Measurements from ENCODE around the gene ZNF784. TPM values are rescaled to one million over a fixed set of nuclear protein-coding genes. Genes with fewer than 3 reads are reported as not detected.
"Not testable (repeated sequence)": the region's sequence is repeated elsewhere in the genome, so short reads cannot be mapped to it uniquely, and the experiment has no call there.

ZNF784 gene
- polyA plus RNA-seq, 4 donors, result 9.5 to 16.3 (median 11.0) TPM

DNA sequence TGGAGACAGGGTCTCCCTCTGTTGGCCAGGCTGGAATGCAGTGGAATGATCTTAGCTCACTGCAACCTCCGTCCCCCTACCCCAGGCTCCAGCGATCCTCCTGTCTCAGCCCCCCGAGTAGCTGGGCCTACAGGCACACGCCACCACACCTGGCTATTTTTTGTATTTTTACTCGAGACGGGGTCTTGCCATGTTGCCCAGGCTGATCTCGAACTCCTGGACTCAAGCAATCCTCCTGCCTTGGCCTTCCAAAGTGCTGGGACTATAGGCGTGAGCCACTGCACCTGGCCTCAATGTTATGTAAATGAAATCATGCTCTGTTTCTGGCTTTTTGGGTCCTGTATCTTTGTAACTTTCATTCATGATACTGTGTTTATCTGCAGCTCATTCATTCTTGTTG lies 35.6 kb downstream of the ZNF784 start:
- FAIRE-seq, result no peak
- no peaks in the 10 kb centered on the region for H3K27me3 ChIP-seq (ENCODE audit: control insufficient read depth in 3 of 3, insufficient read depth in 3 of 3, low read length in 3 of 3)
- H3K4me3 ChIP-seq (ENCODE audit: low read depth in 1 of 3, low read length in 3 of 3), result no peak overlapping the region
- H3K4me1 ChIP-seq (ENCODE audit: control insufficient read depth in 3 of 3, insufficient read depth in 2 of 3, low read depth in 1 of 3, low read length in 2 of 3), result peaks cover 0 to 13% (median 7%) of the 10 kb centered on the region in 3 donors
- peaks cover 0 to 20% (median 0%) of the 10 kb centered on the region in 3 donors for H3K36me3 ChIP-seq (ENCODE audit: control insufficient read depth in 3 of 3, insufficient read depth in 2 of 3, low read depth in 1 of 3, low read length in 3 of 3)
- WGBS, 3 donors, result 86 to 90% (median 89%) methylated on average over 8 of the region's 8 CpGs
- H3K9me3 ChIP-seq (ENCODE audit: control insufficient read depth in 2 of 2, insufficient read depth in 1 of 2, low read depth in 1 of 2, low read length in 1 of 2), result no peaks in the 10 kb centered on the region
- DNase-seq, result no peak
- no peak overlapping the region for H3K27ac ChIP-seq (ENCODE audit: low read depth in 1 of 3, low read length in 2 of 3)

DNA sequence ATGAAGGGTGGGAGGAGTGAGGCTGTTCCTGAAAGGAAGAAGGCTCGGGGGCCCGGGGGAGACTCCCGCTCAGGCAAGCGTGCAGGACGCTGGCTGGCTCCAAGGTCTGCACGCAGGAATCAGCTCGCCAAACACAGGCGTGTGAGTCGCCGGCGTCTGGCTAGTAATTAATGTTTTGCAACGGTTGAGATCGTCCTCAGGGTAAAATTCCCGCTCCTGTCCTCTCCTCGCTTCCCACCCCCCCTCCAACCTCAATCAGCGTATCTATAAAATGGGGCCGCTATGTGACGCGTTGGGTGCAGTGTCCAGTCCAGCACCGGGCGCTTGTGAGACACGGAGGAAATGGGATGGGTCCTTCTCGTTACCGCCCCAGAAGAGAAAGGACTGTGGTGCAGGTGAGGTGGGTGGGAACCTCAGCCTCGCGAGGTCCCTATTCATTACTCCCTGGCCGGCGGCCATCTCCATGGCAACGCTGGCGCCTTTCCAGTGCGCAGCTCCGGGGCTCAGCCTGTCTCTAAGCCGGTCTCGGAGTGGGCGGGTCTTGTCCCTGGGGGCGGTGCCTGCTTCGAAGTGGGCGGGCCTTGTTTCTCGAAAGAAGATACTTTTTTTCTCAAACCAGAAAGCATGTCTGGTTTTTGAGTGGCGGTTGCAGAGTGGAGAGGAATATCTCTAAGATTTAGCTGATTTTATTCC lies 37.2 kb downstream of the ZNF784 start:
- WGBS, 3 donors, result 1 to 2% (median 1%) methylated on average over 39 to 40 of the region's 40 CpGs
- peak; percentile 90 to 98 for DNase-seq
- peaks cover 0 to 11% (median 0%) of the 10 kb centered on the region in 3 donors for H3K36me3 ChIP-seq (ENCODE audit: control insufficient read depth in 3 of 3, insufficient read depth in 2 of 3, low read depth in 1 of 3, low read length in 3 of 3)
- FAIRE-seq, result no peak
- peak overlapping the region in 1 of 3 donors; percentile 33 for H3K4me3 ChIP-seq (ENCODE audit: low read depth in 1 of 3, low read length in 3 of 3)
- H3K9me3 ChIP-seq (ENCODE audit: control insufficient read depth in 2 of 2, insufficient read depth in 1 of 2, low read depth in 1 of 2, low read length in 1 of 2), result no peaks in the 10 kb centered on the region
- peaks cover 0 to 13% (median 7%) of the 10 kb centered on the region in 3 donors for H3K4me1 ChIP-seq (ENCODE audit: control insufficient read depth in 3 of 3, insufficient read depth in 2 of 3, low read depth in 1 of 3, low read length in 2 of 3)
- H3K27me3 ChIP-seq (ENCODE audit: control insufficient read depth in 3 of 3, insufficient read depth in 3 of 3, low read length in 3 of 3), result no peaks in the 10 kb centered on the region
- H3K27ac ChIP-seq (ENCODE audit: low read depth in 1 of 3, low read length in 2 of 3), result peak overlapping the region in 2 of 3 donors; percentile 18 to 22

DNA sequence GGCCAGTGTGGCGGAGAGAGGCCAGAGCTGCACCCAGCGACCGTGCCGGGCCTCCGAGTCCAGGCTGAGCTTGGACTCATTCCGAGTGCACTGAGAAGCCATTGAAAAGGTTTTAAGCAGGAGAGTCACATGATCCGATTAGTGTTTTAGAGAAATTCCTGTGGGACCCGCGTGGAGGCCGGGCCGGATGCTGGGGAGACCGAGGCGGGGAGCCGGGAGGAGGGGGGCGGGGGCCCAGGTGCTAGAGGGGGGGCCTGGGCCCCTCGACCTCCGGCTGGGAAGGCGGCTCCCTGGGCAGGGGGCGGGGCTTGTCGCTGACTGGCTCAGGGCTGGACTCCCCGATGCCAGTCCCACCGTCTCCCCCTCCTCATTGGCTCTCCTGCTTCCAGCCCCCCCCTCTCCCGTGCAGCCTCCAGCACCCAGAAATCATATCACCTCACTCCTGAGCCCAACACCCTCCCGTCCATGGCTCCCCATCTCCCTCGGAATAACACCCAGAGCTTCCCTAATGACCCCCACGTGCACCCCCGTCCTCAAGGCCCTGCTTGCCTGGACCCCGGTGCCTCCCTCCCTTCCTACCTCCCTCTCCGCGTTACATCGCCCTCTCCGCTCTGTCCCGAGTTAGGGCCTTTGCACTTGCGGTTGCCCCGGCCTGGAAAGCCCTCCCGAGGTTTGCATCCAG lies 38.6 kb downstream of the ZNF784 start:
- no peaks in the 10 kb centered on the region for H3K27me3 ChIP-seq (ENCODE audit: control insufficient read depth in 3 of 3, insufficient read depth in 3 of 3, low read length in 3 of 3)
- WGBS, 3 donors, result 2 to 5% (median 3%) methylated on average over 31 to 36 of the region's 36 CpGs
- DNase-seq (peak in 1 of 2 donors; percentile 89), FAIRE-seq (no peak)
- no peaks in the 10 kb centered on the region for H3K9me3 ChIP-seq (ENCODE audit: control insufficient read depth in 2 of 2, insufficient read depth in 1 of 2, low read depth in 1 of 2, low read length in 1 of 2)
- H3K4me3 ChIP-seq (ENCODE audit: low read depth in 1 of 3, low read length in 3 of 3), result peak overlapping the region in 2 of 3 donors; percentile 2 to 40
- peak overlapping the region in 2 of 3 donors; percentile 47 to 66 for H3K27ac ChIP-seq (ENCODE audit: low read depth in 1 of 3, low read length in 2 of 3)
- H3K36me3 ChIP-seq (ENCODE audit: control insufficient read depth in 3 of 3, insufficient read depth in 2 of 3, low read depth in 1 of 3, low read length in 3 of 3), result no peaks in the 10 kb centered on the region
- H3K4me1 ChIP-seq (ENCODE audit: control insufficient read depth in 3 of 3, insufficient read depth in 2 of 3, low read depth in 1 of 3, low read length in 2 of 3), result peaks cover 0 to 13% (median 7%) of the 10 kb centered on the region in 3 donors

- H3K27me3 ChIP-seq (ENCODE audit: control insufficient read depth in 3 of 3, insufficient read depth in 3 of 3, low read length in 3 of 3), result no peaks in the 10 kb centered on the region
- no peak for FAIRE-seq
- no peak overlapping the region for H3K27ac ChIP-seq (ENCODE audit: low read depth in 1 of 3, low read length in 2 of 3)
- H3K4me3 ChIP-seq (ENCODE audit: low read depth in 1 of 3, low read length in 3 of 3), result no peak overlapping the region
- 93 to 94% (median 93%) methylated on average over 11 of the region's 11 CpGs for WGBS, 3 donors
- H3K9me3 ChIP-seq (ENCODE audit: control insufficient read depth in 2 of 2, insufficient read depth in 1 of 2, low read depth in 1 of 2, low read length in 1 of 2), result no peaks in the 10 kb centered on the region
- peaks cover 0 to 13% (median 7%) of the 10 kb centered on the region in 3 donors for H3K4me1 ChIP-seq (ENCODE audit: control insufficient read depth in 3 of 3, insufficient read depth in 2 of 3, low read depth in 1 of 3, low read length in 2 of 3)
- DNase-seq, result no peak
- H3K36me3 ChIP-seq (ENCODE audit: control insufficient read depth in 3 of 3, insufficient read depth in 2 of 3, low read depth in 1 of 3, low read length in 3 of 3), result no peaks in the 10 kb centered on the region
Observed at GRCh38 chr19:55584871-55585270, 39.5 kb downstream of the ZNF784 start.

GRCh38 chr19:55583897-55584296 lies 40.5 kb downstream of the ZNF784 start:
- not testable (repeated sequence) for H3K36me3 ChIP-seq (ENCODE audit: control insufficient read depth in 3 of 3, insufficient read depth in 2 of 3, low read depth in 1 of 3, low read length in 3 of 3); FAIRE-seq; H3K9me3 ChIP-seq (ENCODE audit: control insufficient read depth in 2 of 2, insufficient read depth in 1 of 2, low read depth in 1 of 2, low read length in 1 of 2); H3K4me3 ChIP-seq (ENCODE audit: low read depth in 1 of 3, low read length in 3 of 3); H3K27ac ChIP-seq (ENCODE audit: low read depth in 1 of 3, low read length in 2 of 3); H3K27me3 ChIP-seq (ENCODE audit: control insufficient read depth in 3 of 3, insufficient read depth in 3 of 3, low read length in 3 of 3); DNase-seq
- WGBS, 3 donors, result 84 to 87% (median 84%) methylated on average over 8 of the region's 8 CpGs
- H3K4me1 ChIP-seq (ENCODE audit: control insufficient read depth in 3 of 3, insufficient read depth in 2 of 3, low read depth in 1 of 3, low read length in 2 of 3), result peaks cover 0 to 13% (median 7%) of the 10 kb centered on the region in 3 donors

GRCh38 chr19:55582284-55582683 lies 42.1 kb downstream of the ZNF784 start:
- not testable (repeated sequence) for H3K4me3 ChIP-seq (ENCODE audit: low read depth in 1 of 3, low read length in 3 of 3); H3K27ac ChIP-seq (ENCODE audit: low read depth in 1 of 3, low read length in 2 of 3); FAIRE-seq; H3K36me3 ChIP-seq (ENCODE audit: control insufficient read depth in 3 of 3, insufficient read depth in 2 of 3, low read depth in 1 of 3, low read length in 3 of 3); H3K27me3 ChIP-seq (ENCODE audit: control insufficient read depth in 3 of 3, insufficient read depth in 3 of 3, low read length in 3 of 3); H3K9me3 ChIP-seq (ENCODE audit: control insufficient read depth in 2 of 2, insufficient read depth in 1 of 2, low read depth in 1 of 2, low read length in 1 of 2); DNase-seq
- whole genome bisulfite sequencing, 3 donors, result 52 to 67% (median 65%) methylated on average over 4 of the region's 4 CpGs
- H3K4me1 ChIP-seq (ENCODE audit: control insufficient read depth in 3 of 3, insufficient read depth in 2 of 3, low read depth in 1 of 3, low read length in 2 of 3), result peaks cover 0 to 11% (median 7%) of the 10 kb centered on the region in 3 donors

- 10 to 30% (median 19%) methylated on average over 6 of the region's 6 CpGs for WGBS, 3 donors
- FAIRE-seq (no peak), DNase-seq (peak in 1 of 2 donors; percentile 42)
- H3K4me1 ChIP-seq (ENCODE audit: control insufficient read depth in 3 of 3, insufficient read depth in 2 of 3, low read depth in 1 of 3, low read length in 2 of 3), result peaks cover 0 to 8% (median 7%) of the 10 kb centered on the region in 3 donors
- no peaks in the 10 kb centered on the region for H3K27me3 ChIP-seq (ENCODE audit: control insufficient read depth in 3 of 3, insufficient read depth in 3 of 3, low read length in 3 of 3)
- no peak overlapping the region for H3K4me3 ChIP-seq (ENCODE audit: low read depth in 1 of 3, low read length in 3 of 3)
- peaks cover 0 to 13% (median 10%) of the 10 kb centered on the region in 3 donors for H3K36me3 ChIP-seq (ENCODE audit: control insufficient read depth in 3 of 3, insufficient read depth in 2 of 3, low read depth in 1 of 3, low read length in 3 of 3)
- H3K9me3 ChIP-seq (ENCODE audit: control insufficient read depth in 2 of 2, insufficient read depth in 1 of 2, low read depth in 1 of 2, low read length in 1 of 2), result no peaks in the 10 kb centered on the region
- peak overlapping the region in 1 of 3 donors; percentile 85 for H3K27ac ChIP-seq (ENCODE audit: low read depth in 1 of 3, low read length in 2 of 3)
Observed at GRCh38 chr19:55581823-55582223, 42.5 kb downstream of the ZNF784 start.

- FAIRE-seq (no peak), DNase-seq (peak in 1 of 2 donors; percentile 30)
- Histone ChIP-seq H3K36me3 (ENCODE audit: control insufficient read depth in 3 of 3, insufficient read depth in 2 of 3, low read depth in 1 of 3, low read length in 3 of 3) (peaks cover 0 to 18% (median 10%) of the 10 kb centered on the region in 3 donors), H3K9me3 (ENCODE audit: control insufficient read depth in 2 of 2, insufficient read depth in 1 of 2, low read depth in 1 of 2, low read length in 1 of 2) (no peaks in the 10 kb centered on the region), H3K27ac (ENCODE audit: low read depth in 1 of 3, low read length in 2 of 3) (peak overlapping the region in 2 of 3 donors; percentile 51 to 85), H3K4me3 (ENCODE audit: low read depth in 1 of 3, low read length in 3 of 3) (peak overlapping the region; percentile 67 to 88 (median 83)), H3K27me3 (ENCODE audit: control insufficient read depth in 3 of 3, insufficient read depth in 3 of 3, low read length in 3 of 3) (no peaks in the 10 kb centered on the region), H3K4me1 (ENCODE audit: control insufficient read depth in 3 of 3, insufficient read depth in 2 of 3, low read depth in 1 of 3, low read length in 2 of 3) (peaks cover 0 to 7% (median 4%) of the 10 kb centered on the region in 3 donors)
- WGBS, 3 donors, result 23 to 33% (median 24%) methylated on average over 12 of the region's 12 CpGs
Observed at GRCh38 chr19:55581145-55581822, 43.1 kb downstream of the ZNF784 start.
